ENCODE results near the gene MYBPHL. TPM values are rescaled to one million over a fixed set of nuclear protein-coding genes. Genes with fewer than 3 reads are reported as not detected.
"Not testable (repeated sequence)": the region's sequence is repeated elsewhere in the genome, so short reads cannot be mapped to it uniquely, and the experiment has no call there.

Gene MYBPHL
- polyA plus RNA-seq, 1 of the 3 experiments (the other 2 are of a cell fraction) = 0.07 TPM

DNA sequence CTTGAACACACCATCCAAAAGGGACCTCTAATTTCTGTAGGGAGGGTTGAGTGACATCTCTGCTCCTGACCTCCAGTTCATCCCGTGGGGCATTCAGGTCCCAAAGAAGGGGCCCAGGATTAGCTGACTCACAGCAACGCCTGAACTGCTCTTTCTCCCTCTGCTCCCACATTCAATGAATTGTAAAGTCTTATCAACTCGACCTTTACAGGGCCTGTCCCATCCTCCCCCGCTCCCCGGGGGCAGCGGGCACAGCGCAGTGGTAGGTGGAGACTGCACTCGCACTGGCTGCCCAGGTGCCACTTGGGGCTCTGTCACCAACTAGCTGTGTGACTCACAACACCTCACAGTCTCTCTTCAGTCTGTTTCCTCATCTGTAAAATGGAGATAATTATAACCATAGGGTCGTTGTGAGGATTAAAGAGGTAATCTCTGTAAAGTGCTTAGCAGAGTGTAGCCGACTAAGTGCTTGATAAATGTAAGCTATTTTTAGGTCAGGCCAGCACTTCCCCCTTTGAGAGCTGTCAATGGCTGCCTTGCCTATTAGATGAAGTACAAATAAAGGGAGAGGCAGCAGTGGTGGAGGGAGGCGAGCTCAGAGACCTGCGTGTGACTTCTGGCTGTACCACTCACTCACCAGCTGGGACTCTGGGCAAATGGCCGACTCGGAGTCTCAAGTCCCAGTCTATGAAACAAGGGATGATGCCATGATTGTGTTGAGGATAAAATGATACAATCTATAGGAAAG lies 637 bp upstream of the MYBPHL start:
- H3K4me3 ChIP-seq (ENCODE audit: low read depth in 2 of 2, low read length in 1 of 2) = no peak overlapping the region
- H3K27me3 ChIP-seq (ENCODE audit: insufficient read depth) = no peaks in the 10 kb centered on the region
- H3K9me2 ChIP-seq = no peaks in the 10 kb centered on the region
- no peak overlapping the region for H3K4me2 ChIP-seq
- WGBS (ENCODE audit: low lambda C conversion rate) = 80% methylated on average over 14 of the region's 14 CpGs
- H3K36me3 ChIP-seq (replicated peaks in 1 of 2; ENCODE audit: control insufficient read depth in 1 of 2, insufficient read depth in 2 of 2, low read length in 1 of 2) = peaks cover 0 to 10% of the 10 kb centered on the region in 2 experiments
- POLR2A ChIA-PET = no interaction called here
- no peak overlapping the region for H2AFZ ChIP-seq (ENCODE audit: low read depth)
- H3K9me3 ChIP-seq = no peaks in the 10 kb centered on the region
- H3K4me1 ChIP-seq (ENCODE audit: control insufficient read depth in 1 of 2, insufficient read depth in 2 of 2, low read depth in 1 of 2, low read length in 1 of 2) = peaks cover 0 to 3% of the 10 kb centered on the region in 2 experiments; a peak in 1 of 4 replicates
- no peaks in the 10 kb centered on the region for H3F3A ChIP-seq (replicated peaks; ENCODE audit: insufficient read depth)
- DNase-seq = no peak
- CTCF ChIA-PET = interaction anchor here (0.6 to 2.7 kb wide), 6 partner anchors 10 to 328 kb away, joined by 3 to 13 read pairs (median 3); partner anchors contain the start of gene SORT1
- no peaks in the 10 kb centered on the region for H3K79me2 ChIP-seq (ENCODE audit: insufficient read depth)
- H4K20me1 ChIP-seq (ENCODE audit: insufficient read depth) = no peaks in the 10 kb centered on the region
- no peak for TF ChIP-seq RCOR1 (IDR thresholded peaks at IDR 0.05; ENCODE audit: low read length)
- TF ChIP-seq, protein P1, sequence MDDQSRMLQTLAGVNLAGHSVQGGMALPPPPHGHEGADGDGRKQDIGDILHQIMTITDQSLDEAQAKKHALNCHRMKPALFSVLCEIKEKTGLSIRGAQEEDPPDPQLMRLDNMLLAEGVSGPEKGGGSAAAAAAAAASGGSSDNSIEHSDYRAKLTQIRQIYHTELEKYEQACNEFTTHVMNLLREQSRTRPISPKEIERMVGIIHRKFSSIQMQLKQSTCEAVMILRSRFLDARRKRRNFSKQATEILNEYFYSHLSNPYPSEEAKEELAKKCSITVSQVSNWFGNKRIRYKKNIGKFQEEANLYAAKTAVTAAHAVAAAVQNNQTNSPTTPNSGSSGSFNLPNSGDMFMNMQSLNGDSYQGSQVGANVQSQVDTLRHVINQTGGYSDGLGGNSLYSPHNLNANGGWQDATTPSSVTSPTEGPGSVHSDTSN (IDR thresholded peaks at IDR 0.05) = no peak
- no peak overlapping the region for H3K27ac ChIP-seq (ENCODE audit: low read depth in 2 of 2, low read length in 1 of 2)
- H3K9ac ChIP-seq = no peak overlapping the region

DNA sequence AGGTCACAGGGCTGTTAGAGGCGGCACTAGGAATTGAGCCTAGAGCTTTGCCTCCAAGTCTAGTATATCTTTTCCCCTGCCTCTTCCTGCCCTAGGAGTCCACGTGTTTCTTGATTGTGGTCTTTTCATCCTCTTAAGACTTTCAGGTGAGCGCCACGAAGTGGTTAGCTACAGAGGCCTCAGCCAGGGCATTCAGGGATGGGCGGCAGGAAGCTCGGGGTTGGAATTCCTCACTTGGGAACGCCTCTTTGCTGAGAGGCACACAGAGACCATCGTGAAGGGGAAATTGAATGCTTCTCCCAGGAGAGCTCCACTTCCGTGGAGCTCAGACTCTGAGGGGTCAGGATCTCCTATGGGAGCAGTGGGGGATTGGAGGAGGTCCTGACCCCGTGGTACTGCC lies 820 bp downstream of the MYBPHL start:
- POLR2A ChIA-PET; H3K9me3 ChIP-seq; H3K79me2 ChIP-seq (ENCODE audit: insufficient read depth); H2AFZ ChIP-seq (ENCODE audit: low read depth); DNase-seq; H3K36me3 ChIP-seq (replicated peaks in 1 of 2; ENCODE audit: control insufficient read depth in 1 of 2, insufficient read depth in 2 of 2, low read length in 1 of 2); H4K20me1 ChIP-seq (ENCODE audit: insufficient read depth); H3F3A ChIP-seq (replicated peaks; ENCODE audit: insufficient read depth); H3K4me2 ChIP-seq; H3K4me3 ChIP-seq (ENCODE audit: low read depth in 2 of 2, low read length in 1 of 2); H3K27ac ChIP-seq (ENCODE audit: low read depth in 2 of 2, low read length in 1 of 2); H3K9ac ChIP-seq; H3K9me2 ChIP-seq; H3K27me3 ChIP-seq (ENCODE audit: insufficient read depth); H3K4me1 ChIP-seq (ENCODE audit: control insufficient read depth in 1 of 2, insufficient read depth in 2 of 2, low read depth in 1 of 2, low read length in 1 of 2): not testable (repeated sequence)
- CTCF ChIA-PET = interaction anchor here (0.8 to 2.7 kb wide), 2 partner anchors 15 to 93 kb away, joined by 3 to 13 read pairs; partner anchors contain the start of gene SORT1
- 90% methylated on average over 8 of the region's 10 CpGs for WGBS (ENCODE audit: low lambda C conversion rate)

DNA sequence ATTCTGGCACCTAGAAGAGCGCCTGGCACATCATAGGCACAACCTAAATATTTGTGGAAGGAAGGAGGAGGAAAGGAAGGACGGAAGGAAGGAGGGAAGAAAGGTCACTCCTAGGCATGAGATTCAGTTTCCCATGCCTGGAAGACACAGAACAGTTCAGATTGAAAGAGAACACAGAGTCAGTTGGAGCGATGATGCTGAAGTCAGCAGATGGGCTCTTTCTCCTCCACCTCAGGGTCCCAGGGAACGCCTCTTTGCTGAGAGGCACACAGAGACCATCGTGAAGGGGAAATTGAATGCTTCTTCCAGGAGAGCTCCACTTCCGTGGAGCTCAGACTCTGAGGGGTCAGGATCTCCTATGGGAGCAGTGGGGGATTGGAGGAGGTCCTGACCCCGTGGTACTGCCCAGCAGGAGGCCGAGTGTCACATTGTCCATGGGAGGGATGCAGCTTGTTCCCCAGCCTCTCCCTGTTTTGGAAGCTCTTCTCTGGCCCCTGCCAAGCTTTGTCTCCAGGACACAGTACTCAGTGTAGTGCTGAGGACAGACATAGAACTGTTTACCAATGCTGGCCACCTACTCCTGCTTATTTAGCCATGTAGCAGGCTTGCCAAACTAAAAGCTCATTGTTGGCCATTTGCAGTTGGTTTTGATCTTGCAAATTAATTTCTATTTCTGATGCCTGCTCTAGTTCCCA lies 2.4 kb downstream of the MYBPHL start:
- ChIA-PET POLR2A (no interaction called here), CTCF (interaction anchor here (1.4 to 2.6 kb wide), 2 partner anchors 27 to 186 kb away, joined by 5 to 6 read pairs; no protein-coding TSS in a partner anchor)
- H2AFZ ChIP-seq (ENCODE audit: low read depth) = no peak overlapping the region
- no peaks in the 10 kb centered on the region for H3K9me2 ChIP-seq
- H3K36me3 ChIP-seq (replicated peaks in 1 of 2; ENCODE audit: control insufficient read depth in 1 of 2, insufficient read depth in 2 of 2, low read length in 1 of 2) = peaks cover 0 to under 1% of the 10 kb centered on the region in 2 experiments
- TF ChIP-seq TCF12 (IDR thresholded peaks at IDR 0.05) (no peak), JUND (IDR thresholded peaks at IDR 0.05) (no peak), MXI1 (IDR thresholded peaks at IDR 0.05; ENCODE audit: low read depth, low read length) (no peak), NFIC (IDR thresholded peaks at IDR 0.05; ENCODE audit: borderline replicate concordance) (no peak), RXRA (IDR thresholded peaks at IDR 0.05; ENCODE audit: borderline replicate concordance, low read depth) (no peak), SMC3 (IDR thresholded peaks at IDR 0.05; ENCODE audit: low read depth, low read length) (no peak), FOXM1 (IDR thresholded peaks at IDR 0.05; ENCODE audit: low read depth) (no peak), RCOR1 (IDR thresholded peaks at IDR 0.05; ENCODE audit: low read length) (no peak), MEF2A (IDR thresholded peaks at IDR 0.05; ENCODE audit: borderline replicate concordance, low read depth) (no peak), TAF1 (IDR thresholded peaks at IDR 0.05; ENCODE audit: borderline replicate concordance, low read depth, low read length) (no peak), POLR2AphosphoS5 (IDR thresholded peaks at IDR 0.05; ENCODE audit: low read depth, low read length) (no peak)
- TF ChIP-seq, protein P1 (IDR thresholded peaks at IDR 0.05) = no peak
- TF ChIP-seq, protein P2, sequence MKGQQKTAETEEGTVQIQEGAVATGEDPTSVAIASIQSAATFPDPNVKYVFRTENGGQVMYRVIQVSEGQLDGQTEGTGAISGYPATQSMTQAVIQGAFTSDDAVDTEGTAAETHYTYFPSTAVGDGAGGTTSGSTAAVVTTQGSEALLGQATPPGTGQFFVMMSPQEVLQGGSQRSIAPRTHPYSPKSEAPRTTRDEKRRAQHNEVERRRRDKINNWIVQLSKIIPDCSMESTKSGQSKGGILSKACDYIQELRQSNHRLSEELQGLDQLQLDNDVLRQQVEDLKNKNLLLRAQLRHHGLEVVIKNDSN (IDR thresholded peaks at IDR 0.05; ENCODE audit: borderline replicate concordance, low read depth) = no peak
- TF ChIP-seq, protein P3, sequence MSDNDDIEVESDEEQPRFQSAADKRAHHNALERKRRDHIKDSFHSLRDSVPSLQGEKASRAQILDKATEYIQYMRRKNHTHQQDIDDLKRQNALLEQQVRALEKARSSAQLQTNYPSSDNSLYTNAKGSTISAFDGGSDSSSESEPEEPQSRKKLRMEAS (IDR thresholded peaks at IDR 0.05; ENCODE audit: low read depth) = no peak
- H3F3A ChIP-seq (replicated peaks; ENCODE audit: insufficient read depth) = no peaks in the 10 kb centered on the region
- DNase-seq = no peak
- H3K27me3 ChIP-seq (ENCODE audit: insufficient read depth) = no peaks in the 10 kb centered on the region
- H3K9me3 ChIP-seq = no peaks in the 10 kb centered on the region
- no peak overlapping the region for H3K27ac ChIP-seq (ENCODE audit: low read depth in 2 of 2, low read length in 1 of 2)
- H3K4me3 ChIP-seq (ENCODE audit: low read depth in 2 of 2, low read length in 1 of 2) = no peak overlapping the region
- peaks cover 3 to 6% of the 10 kb centered on the region in 2 experiments; a peak in 3 of 4 replicates for H3K4me1 ChIP-seq (ENCODE audit: control insufficient read depth in 1 of 2, insufficient read depth in 2 of 2, low read depth in 1 of 2, low read length in 1 of 2)
- H3K79me2 ChIP-seq (ENCODE audit: insufficient read depth) = no peaks in the 10 kb centered on the region
- 77% methylated on average over 5 of the region's 8 CpGs for WGBS (ENCODE audit: low lambda C conversion rate)
- no peak overlapping the region for H3K4me2 ChIP-seq
- no peaks in the 10 kb centered on the region for H4K20me1 ChIP-seq (ENCODE audit: insufficient read depth)
- no peak overlapping the region for H3K9ac ChIP-seq
